SK-N-SH (cell line): ENCODE data around the gene DLD.
A peak's percentile ranks its signal among the peaks of the same experiment; 100 is the strongest.

ENCODE experiments used
- CTCF ChIP-seq: fragments of 200-600 bp; sonication (generic); IDR thresholded peaks from 2 replicates; pipeline ENCODE4 v1.6.1; 2017; ENCODE audit warnings: antibody characterized with exemption, mild to moderate bottlenecking, moderate library complexity
- EZH2phosphoT487 ChIP-seq: fragments of 200-600 bp; sonication (generic); IDR thresholded peaks from 2 replicates; pipeline ENCODE4 v1.6.1; 2017; ENCODE audit warnings: low read depth, mixed run types, mild to moderate bottlenecking, antibody characterized with exemption, moderate library complexity, borderline replicate concordance
- GABPA ChIP-seq: IDR thresholded peaks from 2 replicates; pipeline ENCODE4 v1.4.0; 2012; ENCODE audit warnings: low read depth, mild to moderate bottlenecking
- MXI1 ChIP-seq: IDR thresholded peaks from 2 replicates; pipeline ENCODE4 v1.6.1; 2012; ENCODE audit warnings: mild to moderate bottlenecking, low read depth, low read length, improper control_type of control experiment
- POLR2AphosphoS5 ChIP-seq: IDR thresholded peaks from 2 replicates; pipeline ENCODE4 v1.6.1; 2012; ENCODE audit warnings: low read depth, low read length
- SMC3 ChIP-seq: IDR thresholded peaks from 2 replicates; pipeline ENCODE4 v1.6.1; 2012; ENCODE audit warnings: low read depth, low read length, improper control_type of control experiment

GRCh38 chr7:107938456-107939250 lies 47.7 kb downstream of the DLD start:
- TF ChIP-seq POLR2AphosphoS5 (no peak; the same call in 1 of the 2 replicates), CTCF (no peak), MXI1 (no peak), EZH2phosphoT487 (no peak), GABPA (no peak), SMC3 (0 out of 2 replicates have a peak, but pooled peaks have one; percentile 2)
